Measurements from ENCODE around the gene NHS. TPM values are rescaled to one million over a fixed set of nuclear protein-coding genes. Genes with fewer than 3 reads are reported as not detected.

NHS gene
- total and polyA plus RNA-seq, 8 donors, result 0.19 to 1.7 (median 0.54) TPM

DNA sequence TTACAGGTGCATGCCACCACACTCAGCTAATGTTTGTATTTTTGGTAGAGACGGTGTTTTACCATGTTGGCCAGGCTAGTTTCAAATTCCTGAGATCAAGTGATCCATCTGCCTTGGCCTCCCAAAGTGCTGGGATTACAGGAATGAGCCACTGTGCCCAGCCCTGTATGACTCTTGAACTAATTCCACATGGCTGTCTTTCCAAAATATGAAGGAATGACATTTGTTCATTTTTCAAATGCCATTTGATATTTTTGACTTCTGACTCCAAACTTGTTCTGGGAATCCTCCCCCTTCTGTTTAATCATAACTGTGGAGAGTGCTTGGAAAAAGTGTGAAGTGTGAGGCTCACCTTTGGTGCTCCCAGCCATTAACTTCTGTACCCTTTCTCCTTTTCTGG, 119.2 kb downstream of the NHS start:
- DNase-seq (no peak), ATAC-seq (no peak), FAIRE-seq (no peak)
- H3K36me3 ChIP-seq, result no peaks in the 10 kb centered on the region
- H3K4me3 ChIP-seq, result no peak overlapping the region
- intact Hi-C loops (cut with DNase I), result no loop called here
- no peaks in the 10 kb centered on the region for H3K27me3 ChIP-seq
- WGBS, 2 donors, result 69 to 78% methylated on average over 1 of the region's 1 CpG
- peaks cover 0 to 2% (median 0%) of the 10 kb centered on the region in 3 donors for H3K4me1 ChIP-seq
- H3K9me3 ChIP-seq, result no peaks in the 10 kb centered on the region
- no peak overlapping the region for H3K27ac ChIP-seq
- TF ChIP-seq, protein P1, sequence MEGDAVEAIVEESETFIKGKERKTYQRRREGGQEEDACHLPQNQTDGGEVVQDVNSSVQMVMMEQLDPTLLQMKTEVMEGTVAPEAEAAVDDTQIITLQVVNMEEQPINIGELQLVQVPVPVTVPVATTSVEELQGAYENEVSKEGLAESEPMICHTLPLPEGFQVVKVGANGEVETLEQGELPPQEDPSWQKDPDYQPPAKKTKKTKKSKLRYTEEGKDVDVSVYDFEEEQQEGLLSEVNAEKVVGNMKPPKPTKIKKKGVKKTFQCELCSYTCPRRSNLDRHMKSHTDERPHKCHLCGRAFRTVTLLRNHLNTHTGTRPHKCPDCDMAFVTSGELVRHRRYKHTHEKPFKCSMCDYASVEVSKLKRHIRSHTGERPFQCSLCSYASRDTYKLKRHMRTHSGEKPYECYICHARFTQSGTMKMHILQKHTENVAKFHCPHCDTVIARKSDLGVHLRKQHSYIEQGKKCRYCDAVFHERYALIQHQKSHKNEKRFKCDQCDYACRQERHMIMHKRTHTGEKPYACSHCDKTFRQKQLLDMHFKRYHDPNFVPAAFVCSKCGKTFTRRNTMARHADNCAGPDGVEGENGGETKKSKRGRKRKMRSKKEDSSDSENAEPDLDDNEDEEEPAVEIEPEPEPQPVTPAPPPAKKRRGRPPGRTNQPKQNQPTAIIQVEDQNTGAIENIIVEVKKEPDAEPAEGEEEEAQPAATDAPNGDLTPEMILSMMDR (IDR thresholded peaks at IDR 0.05), result no peak

DNA sequence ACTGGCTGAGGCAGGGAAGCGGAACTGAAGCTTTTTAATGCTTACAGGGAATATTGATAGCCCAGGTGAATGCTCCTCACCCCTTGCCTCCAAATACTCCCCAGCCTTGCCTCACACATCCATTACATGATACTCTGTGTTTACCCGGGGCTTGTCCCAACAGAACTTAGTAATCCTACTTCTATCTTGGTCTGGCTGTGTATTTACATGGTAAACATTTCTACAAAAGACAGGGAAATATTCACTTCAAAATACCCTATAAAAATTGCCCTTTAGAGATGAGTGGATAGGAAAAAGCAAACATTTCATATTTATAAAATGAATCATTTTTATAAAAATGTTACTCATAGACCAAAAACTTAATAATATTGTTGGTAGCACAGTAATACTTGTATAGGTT, 120.1 kb downstream of the NHS start:
- WGBS, 2 donors, result 64 to 66% methylated on average over 2 of the region's 2 CpGs
- peaks cover 0 to 2% (median 0%) of the 10 kb centered on the region in 3 donors for H3K4me1 ChIP-seq
- ATAC-seq, result peak in 1 of 4 donors; percentile 53

DNA sequence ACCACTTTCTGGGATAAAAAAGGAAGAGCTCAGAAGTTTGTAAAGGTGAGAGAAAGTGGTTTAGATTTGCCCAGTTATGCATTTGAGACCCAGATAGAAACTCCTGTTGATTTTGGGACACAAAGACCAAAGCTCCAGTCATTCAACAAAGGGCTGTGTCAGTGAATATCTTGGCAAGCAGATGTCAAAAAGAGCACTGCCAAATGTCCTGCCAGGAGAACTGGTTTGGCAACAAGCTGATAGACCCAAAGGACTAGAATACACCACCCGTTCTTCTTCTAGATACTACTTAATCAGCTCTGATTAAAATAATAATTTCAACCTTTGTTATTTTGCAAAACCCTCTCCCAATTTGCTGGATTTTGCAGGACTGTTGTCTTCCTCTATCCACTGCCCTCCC, 121.4 kb downstream of the NHS start:
- FAIRE-seq (no peak), DNase-seq (peak in 4 of 6 donors; percentile 14 to 25 (median 16)), ATAC-seq (peak; percentile 70 to 88 (median 78))
- H3K4me1 ChIP-seq, result peaks cover 0 to 2% (median 0%) of the 10 kb centered on the region in 3 donors
- no peaks in the 10 kb centered on the region for H3K36me3 ChIP-seq
- 8 to 9% methylated on average over 1 of the region's 1 CpG for WGBS, 2 donors
- H3K9me3 ChIP-seq, result no peaks in the 10 kb centered on the region
- no peak overlapping the region for H3K27ac ChIP-seq
- no peaks in the 10 kb centered on the region for H3K27me3 ChIP-seq
- intact Hi-C loops (cut with DNase I), result no loop called here
- TF ChIP-seq, protein P1 (IDR thresholded peaks at IDR 0.05), result no peak
- H3K4me3 ChIP-seq, result no peak overlapping the region

More for the DNA sequence above, 120.1 kb downstream of the NHS start:
- TF ChIP-seq, protein P1 (IDR thresholded peaks at IDR 0.05), result no peak
- H3K4me3 ChIP-seq, result no peak overlapping the region
- FAIRE-seq (no peak), DNase-seq (no peak)
- no peaks in the 10 kb centered on the region for H3K27me3 ChIP-seq
- no peak overlapping the region for H3K27ac ChIP-seq
- no peaks in the 10 kb centered on the region for H3K36me3 ChIP-seq
- intact Hi-C loops (cut with DNase I), result no loop called here
- no peaks in the 10 kb centered on the region for H3K9me3 ChIP-seq

DNA sequence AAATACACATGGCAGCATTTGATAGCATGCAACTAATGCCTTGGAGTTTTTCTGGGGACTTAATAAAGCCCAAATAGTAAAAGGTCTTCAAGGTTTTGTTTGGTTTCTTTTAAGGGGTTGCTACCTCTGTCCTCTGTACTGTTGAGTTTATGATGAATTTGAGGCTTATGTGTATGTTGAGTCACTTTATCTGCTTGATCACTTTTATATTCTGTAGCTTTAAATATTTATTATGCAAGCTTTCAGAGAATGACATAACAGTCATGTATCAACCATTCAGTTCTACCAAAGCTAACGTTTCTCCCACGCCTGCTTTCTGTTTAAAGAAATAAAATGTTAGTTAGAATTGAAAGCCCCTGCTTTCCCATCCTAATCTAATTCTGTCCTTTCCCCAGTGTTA, 122.2 kb downstream of the NHS start:
- FAIRE-seq, result no peak
- DNase-seq, result no peak
- H3K4me3 ChIP-seq, result no peak overlapping the region
- no peaks in the 10 kb centered on the region for H3K27me3 ChIP-seq
- intact Hi-C loops (cut with DNase I), result no loop called here
- WGBS, 2 donors, result 45 to 48% methylated on average over 2 of the region's 2 CpGs
- TF ChIP-seq, protein P1 (IDR thresholded peaks at IDR 0.05), result no peak
- no peak for ATAC-seq
- H3K4me1 ChIP-seq, result peaks cover 0 to 2% (median 0%) of the 10 kb centered on the region in 3 donors
- H3K27ac ChIP-seq, result no peak overlapping the region
- H3K9me3 ChIP-seq, result no peaks in the 10 kb centered on the region
- no peaks in the 10 kb centered on the region for H3K36me3 ChIP-seq

DNA sequence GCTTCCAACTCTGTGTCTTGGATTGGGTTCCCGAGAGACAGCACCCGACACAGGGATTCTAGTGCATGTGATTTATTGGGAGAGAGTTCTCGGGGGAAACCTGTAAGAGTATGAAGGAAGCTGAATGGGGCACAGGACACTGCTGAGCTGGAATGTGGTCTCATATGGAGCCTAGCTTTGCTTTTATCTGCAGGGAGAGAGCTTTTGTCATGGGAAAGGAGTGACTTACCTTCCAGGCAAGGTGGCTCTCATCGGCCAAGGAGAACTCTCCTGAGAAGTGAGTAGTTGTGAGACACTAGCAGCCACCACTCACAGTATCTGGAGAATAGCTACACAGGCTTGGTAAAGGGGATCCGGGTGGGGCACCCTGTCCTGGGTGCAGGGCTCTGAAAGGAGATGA, 124.5 kb downstream of the NHS start:
- no peak for FAIRE-seq
- intact Hi-C loops (cut with DNase I), result no loop called here

More for the DNA sequence above, 124.5 kb downstream of the NHS start:
- H3K4me1 ChIP-seq, result peaks cover 0 to 2% (median 0%) of the 10 kb centered on the region in 3 donors
- no peaks in the 10 kb centered on the region for H3K9me3 ChIP-seq
- no peaks in the 10 kb centered on the region for H3K36me3 ChIP-seq
- DNase-seq (no peak), ATAC-seq (no peak)
- no peak overlapping the region for H3K4me3 ChIP-seq
- 77 to 93% methylated on average over 5 of the region's 5 CpGs for WGBS, 2 donors
- no peaks in the 10 kb centered on the region for H3K27me3 ChIP-seq
- no peak overlapping the region for H3K27ac ChIP-seq
- TF ChIP-seq, protein P1 (IDR thresholded peaks at IDR 0.05), result no peak

All from pancreas (tissue), 10 donors.